HepG2 (cell line): ENCODE measurements around the gene FPR3.

ENCODE experiments used
- CBX5 ChIP-seq: sonication (generic); formaldehyde crosslinking; IDR thresholded peaks from 2 replicates; pipeline ENCODE4 v1.4.0; 2020; ENCODE audit warnings: missing genetic modification reagents, borderline replicate concordance
- POLR2AphosphoS5 ChIP-seq: IDR thresholded peaks from 2 replicates; pipeline ENCODE4 v1.6.1; 2012; ENCODE audit warnings: low read depth, low read length
- TAF1 ChIP-seq: sonication (generic); formaldehyde crosslinking; IDR thresholded peaks from 2 replicates; pipeline ENCODE4 v1.4.0; 2020; ENCODE audit warnings: missing genetic modification reagents
- ZBTB38 ChIP-seq: sonication (generic); formaldehyde crosslinking; IDR thresholded peaks from 2 replicates; pipeline ENCODE4 v1.5.1; 2020; ENCODE audit warnings: mild to moderate bottlenecking, missing genetic modification reagents
- ZNF256 ChIP-seq: sonication (generic); formaldehyde crosslinking; conservative IDR thresholded peaks from 2 replicates; pipeline ENCODE4 v1.4.0; 2020; ENCODE audit warnings: missing genetic modification reagents
- ZNF512B ChIP-seq: sonication (generic); formaldehyde crosslinking; IDR thresholded peaks from 2 replicates; pipeline ENCODE4 v1.5.1; 2020; ENCODE audit warnings: missing genetic modification reagents, mild to moderate bottlenecking, borderline replicate concordance
- TF ChIP-seq, protein P1 (sequence below): sonication (generic); formaldehyde crosslinking; IDR thresholded peaks from 2 replicates; pipeline ENCODE4 v1.5.0; 2020; ENCODE audit warnings: mild to moderate bottlenecking, missing genetic modification reagents, moderate library complexity

DNA sequence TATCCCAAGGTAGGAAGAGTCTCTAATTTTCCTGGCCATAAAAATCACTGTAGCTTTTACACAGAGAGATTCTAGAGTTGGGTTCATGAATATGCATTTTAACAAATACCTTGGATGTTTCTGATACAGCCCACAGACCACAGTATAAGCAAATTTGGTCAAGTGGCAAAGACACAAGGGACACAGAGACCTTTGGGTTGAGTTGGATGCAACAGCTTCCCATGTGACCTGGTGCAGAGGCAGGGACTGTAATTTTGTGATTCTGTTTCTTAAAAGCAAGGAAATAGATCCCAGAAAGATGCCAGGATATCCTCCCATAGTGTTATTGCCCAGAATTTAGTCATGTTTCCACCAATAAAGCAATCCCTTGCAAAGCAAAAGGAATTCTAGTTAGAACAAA lies 27.0 kb downstream of the FPR3 start:
- TF ChIP-seq CBX5 (CRISPR knock-in tag) (no peak), ZBTB38 (CRISPR knock-in tag) (no peak), ZNF256 (CRISPR knock-in tag) (no peak), POLR2AphosphoS5 (no peak), ZNF512B (CRISPR knock-in tag) (no peak), TAF1 (CRISPR knock-in tag) (no peak)
- TF ChIP-seq, protein P1, sequence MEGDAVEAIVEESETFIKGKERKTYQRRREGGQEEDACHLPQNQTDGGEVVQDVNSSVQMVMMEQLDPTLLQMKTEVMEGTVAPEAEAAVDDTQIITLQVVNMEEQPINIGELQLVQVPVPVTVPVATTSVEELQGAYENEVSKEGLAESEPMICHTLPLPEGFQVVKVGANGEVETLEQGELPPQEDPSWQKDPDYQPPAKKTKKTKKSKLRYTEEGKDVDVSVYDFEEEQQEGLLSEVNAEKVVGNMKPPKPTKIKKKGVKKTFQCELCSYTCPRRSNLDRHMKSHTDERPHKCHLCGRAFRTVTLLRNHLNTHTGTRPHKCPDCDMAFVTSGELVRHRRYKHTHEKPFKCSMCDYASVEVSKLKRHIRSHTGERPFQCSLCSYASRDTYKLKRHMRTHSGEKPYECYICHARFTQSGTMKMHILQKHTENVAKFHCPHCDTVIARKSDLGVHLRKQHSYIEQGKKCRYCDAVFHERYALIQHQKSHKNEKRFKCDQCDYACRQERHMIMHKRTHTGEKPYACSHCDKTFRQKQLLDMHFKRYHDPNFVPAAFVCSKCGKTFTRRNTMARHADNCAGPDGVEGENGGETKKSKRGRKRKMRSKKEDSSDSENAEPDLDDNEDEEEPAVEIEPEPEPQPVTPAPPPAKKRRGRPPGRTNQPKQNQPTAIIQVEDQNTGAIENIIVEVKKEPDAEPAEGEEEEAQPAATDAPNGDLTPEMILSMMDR (CRISPR knock-in tag) = no peak
